GM19099 (cell line): ENCODE measurements around the gene ZDHHC7.

Experiments
- POLR2A ChIP-seq: IDR thresholded peaks from 3 replicates; pipeline ENCODE4 v1.6.1; 2011; ENCODE audit warnings: low read depth; ENCODE audit not compliant: insufficient read length; ENCODE audit errors: extremely low read depth

Gene ZDHHC7

DNA sequence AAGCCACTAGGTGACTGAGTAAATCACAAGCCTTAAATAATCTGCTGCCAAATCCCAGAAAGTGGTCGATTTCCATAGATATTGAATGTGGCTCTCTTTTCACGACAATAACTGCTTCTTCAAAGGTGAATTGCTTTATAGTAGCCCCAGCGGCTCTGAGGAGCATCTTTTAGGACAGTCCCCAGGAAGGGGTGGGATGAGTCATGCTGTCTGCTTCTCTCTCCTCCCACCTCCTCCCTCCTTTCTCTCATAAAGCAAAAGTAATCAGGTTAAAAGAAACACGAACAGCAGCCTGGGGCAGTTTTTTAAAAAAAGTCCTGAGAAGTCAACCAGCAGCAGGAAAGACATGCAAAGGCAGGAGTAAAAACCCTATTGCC, 18.1 kb upstream of the ZDHHC7 start:
- TF ChIP-seq POLR2A = no peak

- no peak for TF ChIP-seq POLR2A
Observed at GRCh38 chr16:85028685-85029407, 17.5 kb upstream of the ZDHHC7 start.

GRCh38 chr16:85027958-85028684, 16.8 kb upstream of the ZDHHC7 start:
- no peak for TF ChIP-seq POLR2A

DNA sequence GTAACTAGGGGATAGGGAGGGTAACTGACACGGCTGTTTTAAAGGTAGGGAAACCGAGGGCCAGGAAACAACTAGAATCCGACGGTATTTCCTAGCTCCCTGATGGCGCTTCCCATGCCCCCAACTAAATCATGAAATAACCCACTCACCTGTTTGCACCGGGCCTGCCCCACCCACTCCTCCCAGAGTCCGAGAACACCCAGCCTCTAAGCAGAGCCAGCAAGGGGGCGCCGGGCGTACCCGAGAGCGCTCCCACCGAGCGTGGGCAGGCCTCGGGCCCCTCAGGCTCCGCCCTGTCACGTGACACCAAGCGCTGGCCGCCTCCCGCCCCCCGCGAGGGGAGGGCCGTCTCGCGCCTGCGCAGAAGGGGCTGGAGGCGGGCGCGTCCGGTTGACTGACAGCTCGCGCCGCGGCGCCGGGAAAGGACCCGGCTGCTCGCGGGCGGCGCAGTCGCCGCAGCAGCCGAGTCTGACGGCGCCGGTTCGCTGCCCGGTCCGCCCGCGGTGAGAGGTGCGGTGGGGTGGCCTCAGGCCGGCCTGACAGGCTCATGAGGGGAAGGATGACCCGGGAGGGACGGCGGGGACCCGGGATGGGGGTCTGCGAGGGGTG, 16.1 kb upstream of the ZDHHC7 start, which contains the start of gene KIAA0513:
Gene KIAA0513, plus strand, starts transcription at position 447 of the 609 bp plus-strand sequence. CDS start 39,277 bp downstream, outside the sequence.
- TF ChIP-seq POLR2A = peak; percentile 89

DNA sequence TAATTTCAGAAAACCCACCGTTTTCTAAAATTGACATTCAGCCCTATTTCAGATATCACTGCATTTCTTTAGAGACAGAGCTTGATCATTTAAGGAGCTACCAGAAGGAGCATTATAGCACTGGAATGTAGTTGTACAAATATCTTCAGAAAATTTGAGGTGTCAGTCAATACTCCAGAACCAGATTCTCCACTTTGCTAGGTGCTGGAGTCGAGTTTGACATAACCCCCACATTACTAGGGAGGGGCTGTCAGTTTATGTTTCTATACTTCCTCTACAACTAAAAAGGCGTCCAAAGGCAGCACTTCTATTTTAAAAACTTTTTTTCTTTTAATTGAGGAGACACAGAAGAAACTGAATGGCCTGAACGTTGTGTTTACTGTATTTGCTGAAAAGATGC, 15.4 kb upstream of the ZDHHC7 start:
- TF ChIP-seq POLR2A = no peak

DNA sequence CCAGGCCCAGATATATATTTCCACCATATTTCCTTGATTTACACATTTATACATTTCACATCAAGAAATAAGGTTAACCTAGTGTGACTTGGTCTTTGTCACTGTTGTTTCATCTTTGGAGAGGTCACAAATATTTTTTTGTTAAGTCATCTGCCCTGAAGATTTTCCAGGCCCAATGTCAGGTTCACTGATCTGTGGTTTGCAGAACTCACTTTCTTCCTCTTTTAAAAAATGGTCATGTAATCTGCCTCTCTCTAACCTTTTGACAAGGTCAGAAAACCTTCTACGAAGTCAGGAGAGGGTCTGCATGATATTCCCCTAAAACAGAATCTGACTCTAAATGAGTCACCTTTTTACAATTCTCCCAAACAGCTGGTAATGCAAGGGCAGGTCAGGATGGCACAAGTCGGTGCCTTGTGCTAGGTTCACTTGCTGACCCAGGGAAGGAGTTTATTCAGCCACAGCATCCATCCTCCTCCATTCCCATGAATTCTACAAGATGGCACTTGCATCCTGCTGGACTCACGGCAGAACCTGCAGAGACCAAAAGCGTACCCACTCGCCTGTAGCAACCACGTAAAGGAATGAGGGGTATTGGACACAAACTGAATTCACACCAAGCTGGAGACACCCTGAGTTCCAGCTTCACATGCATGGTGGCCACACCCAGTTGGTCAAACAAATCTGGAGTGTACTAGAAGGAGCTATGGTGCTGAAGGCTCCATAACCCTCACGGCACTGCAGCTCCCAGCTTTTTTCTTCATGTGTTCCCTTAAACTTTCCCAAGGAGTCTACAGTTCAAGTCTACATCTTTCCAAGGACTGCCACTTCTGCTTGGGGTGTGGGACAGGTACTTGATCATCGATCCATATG, 14.7 kb upstream of the ZDHHC7 start:
- no peak for TF ChIP-seq POLR2A

DNA sequence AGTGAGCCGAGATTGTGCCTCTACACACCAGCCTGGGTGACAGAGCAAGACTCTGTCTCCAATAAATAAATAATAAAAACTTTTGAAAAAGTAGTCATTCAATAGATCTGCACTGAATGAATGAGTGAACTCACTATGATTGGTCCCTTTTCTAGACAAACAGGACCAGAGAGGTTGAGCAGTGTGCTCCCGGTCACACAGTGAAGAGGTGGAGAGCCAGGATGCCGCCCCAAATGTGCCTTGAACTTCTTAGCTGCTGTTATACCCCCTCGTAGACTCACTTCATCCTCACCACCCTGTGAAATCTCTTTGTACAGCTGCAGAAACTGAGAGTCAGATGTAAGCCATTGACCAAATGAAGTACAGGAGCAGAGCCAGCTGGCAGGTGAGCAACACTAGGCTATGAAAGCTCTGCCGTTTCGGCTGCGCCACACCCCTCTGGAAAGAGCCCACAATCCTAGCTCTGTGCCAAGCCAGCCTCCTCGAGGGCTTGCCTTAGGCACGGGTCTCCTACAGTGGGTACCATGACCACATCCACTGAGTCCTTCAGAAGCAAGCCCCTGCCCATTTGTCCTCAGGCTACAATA, 8.4 kb upstream of the ZDHHC7 start:
- no peak for TF ChIP-seq POLR2A

- no peak for TF ChIP-seq POLR2A
Observed at GRCh38 chr16:85018529-85019236, 7.3 kb upstream of the ZDHHC7 start.

- no peak for TF ChIP-seq POLR2A
Observed at GRCh38 chr16:85017633-85018032, 6.3 kb upstream of the ZDHHC7 start.

DNA sequence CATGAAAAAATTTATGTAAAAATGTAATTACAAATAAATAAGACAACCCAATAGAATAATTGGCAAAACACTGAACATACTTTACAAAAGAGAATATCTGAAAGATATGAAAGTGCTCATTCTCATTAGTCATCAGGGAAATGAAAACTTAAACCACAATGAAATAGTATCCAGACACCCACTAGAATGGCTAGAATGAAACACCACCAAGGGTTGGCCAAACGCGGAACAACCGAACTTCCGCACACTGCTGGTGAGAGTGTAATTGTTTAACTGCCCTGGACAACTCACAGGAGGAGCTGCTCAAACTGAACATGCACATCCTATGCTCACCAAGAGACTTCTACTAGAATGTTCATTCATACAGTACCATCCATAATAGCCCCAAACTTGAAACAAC, 5.8 kb upstream of the ZDHHC7 start:
- TF ChIP-seq POLR2A = no peak

DNA sequence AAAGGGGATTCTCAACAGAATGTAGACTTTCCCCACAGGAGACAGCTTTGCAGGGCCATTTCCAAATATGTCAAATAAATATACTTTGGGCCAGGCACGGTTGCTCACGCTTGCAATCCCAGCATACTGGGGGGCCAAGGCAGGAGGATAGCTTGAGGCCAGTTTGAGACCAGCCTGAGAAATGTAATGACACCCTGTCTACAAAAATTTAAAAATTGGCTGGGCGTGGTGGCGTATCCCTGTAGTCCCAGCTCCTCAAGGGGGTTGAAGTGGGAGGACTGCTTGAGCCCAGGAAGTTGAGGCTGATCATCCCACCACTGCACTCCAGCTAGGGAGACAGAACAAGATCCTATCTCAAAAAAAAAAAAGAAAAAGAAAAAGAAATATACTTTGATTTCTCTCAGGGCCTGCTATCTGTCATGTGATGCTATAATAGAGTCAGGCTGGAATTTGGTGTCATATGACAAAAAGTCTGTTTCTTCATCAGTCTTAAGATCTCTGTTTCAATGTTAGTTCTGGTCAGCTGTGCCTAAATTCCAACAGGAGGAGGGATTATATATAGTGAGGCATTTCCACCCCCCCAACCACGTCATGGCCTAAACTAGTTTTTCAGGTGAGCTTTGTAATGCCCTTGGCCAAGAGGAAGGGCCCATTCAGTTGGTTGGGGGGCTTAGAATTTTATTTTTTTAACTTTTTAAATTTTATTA, 4.3 kb upstream of the ZDHHC7 start:
- TF ChIP-seq POLR2A = no peak

DNA sequence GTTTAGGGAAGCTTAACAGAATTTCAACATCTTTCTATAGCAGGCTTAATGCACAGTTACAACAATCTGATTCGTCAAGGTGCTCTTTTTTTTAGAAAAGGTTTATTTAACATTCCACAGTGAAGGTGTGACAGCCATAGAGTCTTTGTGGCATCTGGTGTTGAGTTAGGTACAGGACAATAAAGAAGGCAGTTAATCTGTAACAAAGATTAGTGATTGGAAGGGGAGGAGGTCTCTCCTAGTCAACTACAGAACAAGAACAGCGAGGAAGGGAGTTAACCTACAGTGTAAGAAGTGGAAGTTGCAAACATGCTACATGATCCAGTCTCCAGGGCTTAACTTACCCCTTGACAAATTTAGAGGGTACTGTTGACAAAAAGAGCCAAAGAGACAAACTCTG, 3.0 kb upstream of the ZDHHC7 start:
- TF ChIP-seq POLR2A = no peak

GRCh38 chr16:85011846-85012284, 530 bp upstream of the ZDHHC7 start:
- TF ChIP-seq POLR2A = no peak
